Measurements from ENCODE around the gene KIFC1. TPM values are rescaled to one million over a fixed set of nuclear protein-coding genes. Genes with fewer than 3 reads are reported as not detected.
A peak's percentile ranks its signal among the peaks of the same experiment; 100 is the strongest.

The KIFC1 gene
- total and polyA plus RNA-seq, 9 of the 15 experiments (the other 6 are each of a cell fraction or from before 2014, with no cell fraction given) = 1.3 to 95.2 (median 76.9) TPM

DNA sequence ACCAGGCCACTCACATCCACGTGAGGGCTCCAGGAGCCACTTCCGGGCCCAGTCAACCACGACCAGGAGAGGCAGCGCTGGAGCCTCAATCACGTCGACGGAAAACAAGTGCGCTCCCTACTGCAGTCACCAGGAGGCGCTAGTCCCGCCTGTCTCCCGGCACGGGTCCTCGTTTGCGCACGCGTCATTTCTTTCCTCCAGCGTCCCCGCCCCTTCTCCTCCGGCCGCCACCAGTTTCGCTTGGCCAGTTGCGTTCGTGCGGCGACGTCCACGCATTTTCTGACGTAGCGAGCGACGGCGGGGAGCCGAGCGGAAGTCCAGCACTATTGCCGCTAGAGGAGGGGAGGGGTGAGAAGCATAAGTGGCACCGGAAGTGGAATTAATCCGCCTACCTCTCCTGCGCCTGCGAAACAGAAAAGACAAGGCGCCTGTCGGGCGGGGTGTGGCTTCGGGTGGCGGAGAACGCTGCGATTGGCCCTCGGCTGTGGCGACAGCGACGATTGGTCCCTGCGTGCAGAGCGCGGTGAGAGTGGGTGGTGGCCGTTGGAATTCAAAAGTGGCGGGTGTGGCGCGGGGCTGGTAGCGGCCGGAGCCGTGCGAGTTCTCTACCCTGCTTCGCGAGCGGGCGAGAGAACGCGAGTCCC is at the start of gene KIFC1 (continued):
- TF ChIP-seq, protein P1, sequence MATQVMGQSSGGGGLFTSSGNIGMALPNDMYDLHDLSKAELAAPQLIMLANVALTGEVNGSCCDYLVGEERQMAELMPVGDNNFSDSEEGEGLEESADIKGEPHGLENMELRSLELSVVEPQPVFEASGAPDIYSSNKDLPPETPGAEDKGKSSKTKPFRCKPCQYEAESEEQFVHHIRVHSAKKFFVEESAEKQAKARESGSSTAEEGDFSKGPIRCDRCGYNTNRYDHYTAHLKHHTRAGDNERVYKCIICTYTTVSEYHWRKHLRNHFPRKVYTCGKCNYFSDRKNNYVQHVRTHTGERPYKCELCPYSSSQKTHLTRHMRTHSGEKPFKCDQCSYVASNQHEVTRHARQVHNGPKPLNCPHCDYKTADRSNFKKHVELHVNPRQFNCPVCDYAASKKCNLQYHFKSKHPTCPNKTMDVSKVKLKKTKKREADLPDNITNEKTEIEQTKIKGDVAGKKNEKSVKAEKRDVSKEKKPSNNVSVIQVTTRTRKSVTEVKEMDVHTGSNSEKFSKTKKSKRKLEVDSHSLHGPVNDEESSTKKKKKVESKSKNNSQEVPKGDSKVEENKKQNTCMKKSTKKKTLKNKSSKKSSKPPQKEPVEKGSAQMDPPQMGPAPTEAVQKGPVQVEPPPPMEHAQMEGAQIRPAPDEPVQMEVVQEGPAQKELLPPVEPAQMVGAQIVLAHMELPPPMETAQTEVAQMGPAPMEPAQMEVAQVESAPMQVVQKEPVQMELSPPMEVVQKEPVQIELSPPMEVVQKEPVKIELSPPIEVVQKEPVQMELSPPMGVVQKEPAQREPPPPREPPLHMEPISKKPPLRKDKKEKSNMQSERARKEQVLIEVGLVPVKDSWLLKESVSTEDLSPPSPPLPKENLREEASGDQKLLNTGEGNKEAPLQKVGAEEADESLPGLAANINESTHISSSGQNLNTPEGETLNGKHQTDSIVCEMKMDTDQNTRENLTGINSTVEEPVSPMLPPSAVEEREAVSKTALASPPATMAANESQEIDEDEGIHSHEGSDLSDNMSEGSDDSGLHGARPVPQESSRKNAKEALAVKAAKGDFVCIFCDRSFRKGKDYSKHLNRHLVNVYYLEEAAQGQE (IDR thresholded peaks at IDR 0.05; ENCODE audit: borderline replicate concordance) = peak; percentile 99
- TF ChIP-seq, protein P1 (CRISPR knock-in tag; IDR thresholded peaks at IDR 0.05; ENCODE audit: low read depth) = 0 out of 2 replicates have a peak, but pooled peaks have one; percentile 14
- TF ChIP-seq FOS (IDR thresholded peaks at IDR 0.05; ENCODE audit: extremely low read depth, insufficient read length) = peak; percentile 82
- TF ChIP-seq, protein P2, sequence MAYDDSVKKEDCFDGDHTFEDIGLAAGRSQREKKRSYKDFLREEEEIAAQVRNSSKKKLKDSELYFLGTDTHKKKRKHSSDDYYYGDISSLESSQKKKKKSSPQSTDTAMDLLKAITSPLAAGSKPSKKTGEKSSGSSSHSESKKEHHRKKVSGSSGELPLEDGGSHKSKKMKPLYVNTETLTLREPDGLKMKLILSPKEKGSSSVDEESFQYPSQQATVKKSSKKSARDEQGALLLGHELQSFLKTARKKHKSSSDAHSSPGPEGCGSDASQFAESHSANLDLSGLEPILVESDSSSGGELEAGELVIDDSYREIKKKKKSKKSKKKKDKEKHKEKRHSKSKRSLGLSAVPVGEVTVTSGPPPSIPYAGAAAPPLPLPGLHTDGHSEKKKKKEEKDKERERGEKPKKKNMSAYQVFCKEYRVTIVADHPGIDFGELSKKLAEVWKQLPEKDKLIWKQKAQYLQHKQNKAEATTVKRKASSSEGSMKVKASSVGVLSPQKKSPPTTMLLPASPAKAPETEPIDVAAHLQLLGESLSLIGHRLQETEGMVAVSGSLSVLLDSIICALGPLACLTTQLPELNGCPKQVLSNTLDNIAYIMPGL (CRISPR knock-in tag; IDR thresholded peaks at IDR 0.05) = peak; percentile 82; the same call in 1 of the 2 replicates
- TF ChIP-seq SAFB2 (IDR thresholded peaks at IDR 0.05; ENCODE audit: borderline replicate concordance, low read depth, low read length, severe bottlenecking) = no peak
- TF ChIP-seq PRPF4 (IDR thresholded peaks at IDR 0.05; ENCODE audit: insufficient read depth, low read depth, low read length, poor library complexity, severe bottlenecking) = peak; percentile 25
- TF ChIP-seq ZNF324 (CRISPR knock-in tag; IDR thresholded peaks at IDR 0.05) = no peak
- no peak for TF ChIP-seq HDAC6 (IDR thresholded peaks at IDR 0.05; ENCODE audit: low read depth, low read length)
- TF ChIP-seq, protein P3, sequence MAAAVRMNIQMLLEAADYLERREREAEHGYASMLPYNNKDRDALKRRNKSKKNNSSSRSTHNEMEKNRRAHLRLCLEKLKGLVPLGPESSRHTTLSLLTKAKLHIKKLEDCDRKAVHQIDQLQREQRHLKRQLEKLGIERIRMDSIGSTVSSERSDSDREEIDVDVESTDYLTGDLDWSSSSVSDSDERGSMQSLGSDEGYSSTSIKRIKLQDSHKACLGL (CRISPR knock-in tag; IDR thresholded peaks at IDR 0.05; ENCODE audit: borderline replicate concordance, poor library complexity, severe bottlenecking) = peak; percentile 57
- TF ChIP-seq BCL6 (CRISPR knock-in tag; IDR thresholded peaks at IDR 0.05) = no peak
- TF ChIP-seq TCF3 (CRISPR knock-in tag; IDR thresholded peaks at IDR 0.05) = peak; percentile 41
- TF ChIP-seq SAFB (IDR thresholded peaks at IDR 0.05; ENCODE audit: borderline replicate concordance, low read depth, low read length) = peak; percentile 45; the same call in 1 of the 2 replicates
- no peak for TF ChIP-seq POLR3G (IDR thresholded peaks at IDR 0.05; ENCODE audit: extremely low read depth, insufficient read length, insufficient replicate concordance)
- no peak for TF ChIP-seq CCAR2 (IDR thresholded peaks at IDR 0.05; ENCODE audit: low read depth, low read length)
